Activated CD4-positive, alpha-beta T cell treated with anti-CD3 and anti-CD28 coated beads, Interleukin-2, Interleukin-6, amounts not matched to agents 100 ng/mL and 50 ng/mL, durations not matched to agents 16 hours and 8 hours (primary cell): ENCODE results near the gene KCNJ14.

Experiments used
- DNase-seq: peaks from one replicate; pipeline ENCODE4 v3.0.0-alpha.2; 2020

The KCNJ14 gene

GRCh38 chr19:48510421-48511268 lies 55.3 kb downstream of the KCNJ14 start:
- DNase-seq: peak; percentile 81

DNA sequence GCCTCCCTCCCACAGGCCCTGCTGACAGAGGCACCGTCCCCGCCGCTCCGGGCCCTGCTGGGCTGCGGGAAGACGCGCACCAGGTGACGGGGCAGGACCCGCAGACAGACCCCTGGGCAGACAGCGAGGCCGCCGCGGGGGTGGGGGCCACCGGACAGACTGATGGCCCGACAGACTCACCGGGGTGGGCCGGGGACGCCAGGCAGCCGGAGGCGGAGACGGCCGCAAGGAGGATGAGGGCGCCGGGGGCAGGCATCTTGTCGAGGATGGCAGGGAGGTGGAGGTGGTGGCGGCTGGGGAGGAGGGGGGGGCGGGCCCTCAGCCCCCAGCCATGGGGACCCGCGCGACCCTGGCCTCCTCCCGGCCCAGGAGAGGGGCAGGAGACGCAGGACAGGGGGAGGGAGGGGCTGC lies 56.0 kb downstream of the KCNJ14 start:
- DNase-seq: no peak

GRCh38 chr19:48511800-48512503 lies 56.6 kb downstream of the KCNJ14 start, which contains the start of gene LMTK3:
TSS of gene LMTK3 (minus strand) at chr19:48511835. CDS start at chr19:48511576, 259 bp downstream.
- peak; percentile 77 for DNase-seq

GRCh38 chr19:48512504-48513288 lies 57.3 kb downstream of the KCNJ14 start:
- no peak for DNase-seq

DNA sequence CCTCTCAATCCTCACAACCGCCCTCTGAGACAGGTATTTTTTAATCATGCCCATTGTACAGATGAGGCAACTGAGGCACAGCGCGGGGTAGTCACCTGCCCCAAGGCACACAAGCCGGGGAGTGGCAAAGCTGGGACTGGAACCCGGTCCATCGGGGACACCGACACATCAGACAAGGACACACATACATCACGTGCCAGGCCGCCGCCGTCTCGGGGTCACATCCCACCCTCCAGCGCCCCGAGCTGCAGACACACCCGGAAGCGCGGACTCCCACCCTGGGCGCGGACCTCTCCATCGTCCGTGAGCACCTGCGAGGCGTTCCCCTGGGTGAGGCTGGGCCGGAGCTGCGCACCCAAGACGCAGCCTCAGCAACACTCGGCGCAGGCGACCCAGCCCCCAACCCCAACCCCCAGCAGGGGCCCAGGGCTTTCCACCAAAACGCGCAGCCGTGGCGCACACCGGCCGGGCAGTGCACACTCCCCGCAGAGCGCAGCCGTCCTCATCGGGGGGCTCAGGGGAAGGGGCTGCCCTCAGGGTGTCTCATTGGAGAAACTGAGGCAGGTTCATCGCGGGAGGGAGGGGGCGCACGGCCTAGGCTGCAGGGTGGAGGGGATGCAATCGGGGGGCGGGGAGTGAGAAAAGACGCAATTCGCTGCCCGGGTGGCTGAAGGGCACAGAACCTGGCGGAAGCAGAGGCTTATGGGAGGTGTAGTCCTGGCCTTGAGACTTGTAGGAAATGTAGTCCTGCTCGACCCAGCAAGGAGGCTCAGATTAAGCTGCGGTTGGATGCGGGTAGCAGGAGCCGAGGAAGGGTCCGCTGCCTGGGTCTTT lies 58.1 kb downstream of the KCNJ14 start:
- peak; percentile 86 for DNase-seq

DNA sequence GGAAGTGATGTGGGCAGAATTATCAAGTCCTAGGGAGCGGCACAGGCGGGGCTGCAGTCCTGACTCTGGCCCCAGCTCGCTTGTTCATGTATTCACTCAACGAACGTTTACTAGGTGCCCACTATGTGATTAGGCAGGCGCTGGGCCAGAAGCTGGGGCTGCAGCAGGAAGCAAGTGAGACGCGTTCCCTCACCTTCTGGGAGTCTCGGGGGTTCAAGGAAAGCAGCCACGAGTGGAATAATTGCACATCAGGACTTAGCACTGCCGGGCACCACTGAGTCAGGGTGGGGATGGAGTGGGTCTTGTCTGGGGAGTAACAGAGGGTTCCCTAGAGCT lies 58.7 kb downstream of the KCNJ14 start:
- DNase-seq: no peak

GRCh38 chr19:48516536-48516935 lies 61.2 kb downstream of the KCNJ14 start:
- no peak for DNase-seq
